SK-N-MC (cell line): Measurements from ENCODE around the gene C7.
A peak's percentile ranks its signal among the peaks of the same experiment; 100 is the strongest.
"Not testable (repeated sequence)": the region's sequence is repeated elsewhere in the genome, so short reads cannot be mapped to it uniquely, and the experiment has no call there.

Experiments
- DNase-seq: peaks from one replicate; pipeline ENCODE4 v3.0.0-alpha.2; 2011; ENCODE audit warnings: low read depth, low spot score
- H3K27ac ChIP-seq: fragments of 200-600 bp; sonication (generic); 2 replicates; pipeline ENCODE4 v1.5.1; 2016; ENCODE audit warnings: mixed run types
- H3K36me3 ChIP-seq: fragments of 200-600 bp; sonication (generic); 2 replicates; pipeline ENCODE4 v1.6.1; 2017; ENCODE audit warnings: antibody characterized with exemption, low read length, mixed read lengths; ENCODE audit not compliant: insufficient read depth
- H3K4me3 ChIP-seq: fragments of 200-600 bp; sonication (generic); 2 replicates; pipeline ENCODE4 v1.5.1; 2016
- H3K9ac ChIP-seq: fragments of 200-600 bp; sonication (generic); 2 replicates; pipeline ENCODE4 v1.8.0; 2017; ENCODE audit warnings: mixed run types, mixed read lengths; ENCODE audit not compliant: insufficient read length
- H3K9me3 ChIP-seq: fragments of 200-600 bp; sonication (generic); 2 replicates; pipeline ENCODE4 v1.6.1; 2017; ENCODE audit warnings: low read depth, mild to moderate bottlenecking, antibody characterized with exemption, low read length, moderate library complexity, mixed read lengths
- EZH2 ChIP-seq: fragments of 200-600 bp; sonication (generic); IDR thresholded peaks from one replicate; pipeline ENCODE4 v1.6.1; 2017; ENCODE audit warnings: antibody characterized with exemption
- FOXP2 ChIP-seq: optimal IDR thresholded peaks from 2 replicates; pipeline ENCODE3; 2011; ENCODE audit warnings: mild to moderate bottlenecking, moderate library complexity; ENCODE audit not compliant: insufficient read depth; ENCODE audit errors: extremely low read length, control extremely low read depth
- POLR2AphosphoS5 ChIP-seq: IDR thresholded peaks from 2 replicates; pipeline ENCODE4 v1.6.1; 2012; ENCODE audit warnings: mild to moderate bottlenecking, low read depth, low read length, borderline replicate concordance

Gene C7

GRCh38 chr5:40909264-40909663, at the start of gene C7:
TSS of gene C7 (plus strand) at chr5:40909497. CDS start at chr5:40909611, 114 bp downstream.
- Histone ChIP-seq H3K27ac (peak within 1 kb of the TSS; percentile 82), H3K4me3 (peak within 1 kb of the TSS; percentile 72), H3K36me3 (no peaks in the 10 kb centered on the region; the same call in 1 of the 2 replicates), H3K9ac (peak within 1 kb of the TSS; percentile 65), H3K9me3 (no peaks in the 10 kb centered on the region)
- DNase-seq, result no peak
- TF ChIP-seq POLR2AphosphoS5 (no peak), FOXP2 (no peak), EZH2 (no peak)

DNA sequence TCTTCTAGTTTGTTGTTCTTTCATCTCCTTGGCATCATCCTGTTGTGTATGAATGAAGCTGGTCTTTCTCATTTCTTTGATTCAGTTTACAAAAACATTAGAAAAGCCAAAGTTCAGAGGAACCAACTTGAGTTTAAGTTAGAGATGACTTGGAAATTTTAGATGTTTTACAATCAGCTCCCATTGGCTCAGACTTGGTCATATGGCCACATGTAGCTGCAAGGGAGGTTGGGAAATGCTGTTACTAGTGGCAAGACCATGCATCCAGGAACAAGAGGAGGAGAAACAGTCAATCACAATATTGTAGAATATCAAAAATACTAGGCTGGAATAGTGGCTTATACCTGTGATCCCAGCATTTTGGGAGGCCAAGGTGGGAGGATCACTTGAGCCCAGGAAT, 48.6 kb upstream of the C7 start:
- Histone ChIP-seq H3K9ac (no peak overlapping the region), H3K36me3 (no peaks in the 10 kb centered on the region), H3K27ac (no peak overlapping the region), H3K4me3 (no peak overlapping the region), H3K9me3 (no peaks in the 10 kb centered on the region)
- TF ChIP-seq FOXP2, result no peak
- TF ChIP-seq EZH2, result no peak
- no peak for TF ChIP-seq POLR2AphosphoS5
- no peak for DNase-seq

- not testable (repeated sequence) for H3K27ac ChIP-seq, H3K4me3 ChIP-seq, DNase-seq, H3K9me3 ChIP-seq, H3K9ac ChIP-seq, H3K36me3 ChIP-seq
Measured at GRCh38 chr5:40865004-40865403, 44.3 kb upstream of the C7 start.

- no peak for DNase-seq
- Histone ChIP-seq H3K9me3 (no peaks in the 10 kb centered on the region), H3K4me3 (no peak overlapping the region), H3K9ac (no peak overlapping the region), H3K27ac (no peak overlapping the region), H3K36me3 (no peaks in the 10 kb centered on the region)
- no peak for TF ChIP-seq FOXP2
- TF ChIP-seq EZH2, result no peak
- no peak for TF ChIP-seq POLR2AphosphoS5
Measured at GRCh38 chr5:40866844-40867243, 42.5 kb upstream of the C7 start.

- Histone ChIP-seq H3K9ac (no peak overlapping the region), H3K27ac (no peak overlapping the region), H3K36me3 (no peaks in the 10 kb centered on the region), H3K9me3 (no peaks in the 10 kb centered on the region), H3K4me3 (no peak overlapping the region; the same call in 1 of the 2 replicates)
- peak; percentile 77 for DNase-seq
- no peak for TF ChIP-seq EZH2
- no peak for TF ChIP-seq FOXP2
- TF ChIP-seq POLR2AphosphoS5, result no peak
Measured at GRCh38 chr5:40869384-40869783, 39.9 kb upstream of the C7 start.

DNA sequence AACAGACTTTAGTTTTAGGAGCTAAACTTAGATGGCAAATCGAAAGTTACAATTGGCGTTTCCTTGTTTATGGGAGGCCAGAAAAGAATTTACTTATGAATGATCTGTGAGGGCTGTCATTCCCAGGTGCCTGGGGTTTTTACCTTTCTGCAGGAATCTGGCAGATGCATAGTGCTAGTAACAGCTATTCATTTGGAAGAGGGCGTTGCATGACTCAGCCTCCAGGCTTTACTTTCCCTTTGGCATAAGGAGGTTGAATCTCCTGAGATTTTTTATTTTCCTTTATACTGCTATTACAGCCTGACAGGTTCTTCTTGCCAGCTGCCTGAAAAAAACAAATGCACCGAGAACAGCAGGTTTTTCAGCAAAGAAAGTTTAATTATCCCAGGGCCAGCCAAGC, 38.1 kb upstream of the C7 start:
- Histone ChIP-seq H3K9ac (no peak overlapping the region), H3K36me3 (no peaks in the 10 kb centered on the region), H3K4me3 (no peak overlapping the region), H3K9me3 (no peaks in the 10 kb centered on the region), H3K27ac (no peak overlapping the region)
- TF ChIP-seq EZH2, result no peak
- TF ChIP-seq POLR2AphosphoS5, result no peak
- no peak for TF ChIP-seq FOXP2
- no peak for DNase-seq

DNA sequence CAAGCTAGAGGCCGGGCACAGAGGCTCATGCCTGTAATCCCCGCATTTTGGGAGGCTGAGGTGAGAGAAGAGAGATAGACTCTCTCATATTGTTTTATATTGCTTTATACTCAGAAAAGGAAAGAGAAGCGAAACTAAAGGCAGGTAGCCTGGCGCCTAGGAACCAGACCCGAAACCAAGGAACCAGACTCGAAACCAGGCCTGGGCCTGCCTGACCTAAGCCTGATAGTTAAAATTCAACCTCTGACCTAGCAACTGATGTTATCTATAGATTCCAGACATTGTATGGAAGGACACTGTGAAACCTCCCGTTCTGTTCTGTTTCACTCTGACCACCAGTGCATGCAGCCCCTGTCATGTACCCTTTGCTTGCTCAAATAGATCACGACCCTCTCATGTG, 37.0 kb upstream of the C7 start:
- H3K9ac ChIP-seq, DNase-seq: not testable (repeated sequence)

GRCh38 chr5:40873286-40873880, 35.9 kb upstream of the C7 start:
- Histone ChIP-seq H3K4me3 (no peak overlapping the region), H3K9me3 (peaks cover 4% of the 10 kb centered on the region; the same call in 1 of the 2 replicates), H3K27ac (no peak overlapping the region), H3K36me3 (no peaks in the 10 kb centered on the region), H3K9ac (no peak overlapping the region)
- no peak for DNase-seq
- no peak for TF ChIP-seq POLR2AphosphoS5
- TF ChIP-seq EZH2, result no peak
- TF ChIP-seq FOXP2, result no peak

More for the DNA sequence above, 37.0 kb upstream of the C7 start:
- not testable (repeated sequence) for H3K27ac ChIP-seq, H3K4me3 ChIP-seq, H3K9me3 ChIP-seq, H3K36me3 ChIP-seq

GRCh38 chr5:40875958-40876357, 33.3 kb upstream of the C7 start:
- DNase-seq, result no peak
- Histone ChIP-seq H3K9me3 (peaks cover 4% of the 10 kb centered on the region; the same call in 1 of the 2 replicates), H3K36me3 (no peaks in the 10 kb centered on the region), H3K9ac (no peak overlapping the region), H3K27ac (no peak overlapping the region), H3K4me3 (no peak overlapping the region)
- TF ChIP-seq POLR2AphosphoS5 (no peak), EZH2 (no peak), FOXP2 (no peak)
